Measurements from ENCODE around the gene MTHFD2L. TPM values are rescaled to one million over a fixed set of nuclear protein-coding genes. Genes with fewer than 3 reads are reported as not detected.

Gene MTHFD2L
- total and polyA plus RNA-seq, 2 donors (not counting 3 experiments of a cell fraction or from before 2014, with no cell fraction given) = 6.9 to 15.2 TPM

DNA sequence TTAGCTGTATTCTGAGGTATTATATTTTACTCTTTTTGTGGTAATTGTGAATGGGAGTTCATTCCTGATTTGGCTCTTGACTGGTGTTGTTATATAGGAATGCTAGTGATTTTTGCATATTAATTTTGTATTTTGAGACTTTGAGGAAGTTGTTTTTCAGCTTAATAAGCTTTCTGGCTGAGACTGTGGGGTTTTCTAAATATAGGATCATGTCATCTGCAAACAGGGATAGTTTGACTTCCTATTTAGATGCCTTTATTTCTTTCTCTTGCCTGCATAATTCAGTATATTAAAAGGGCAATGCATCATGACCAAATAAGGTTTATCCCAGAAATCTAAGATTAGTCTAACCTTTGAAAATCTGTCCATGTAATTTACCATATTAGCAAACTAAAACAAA is 105.6 kb downstream of the MTHFD2L start:
- no peaks in the 10 kb centered on the region for H3K79me2 ChIP-seq (ENCODE audit: control insufficient read depth, insufficient read depth, low read length)
- CTCF ChIA-PET = interaction anchor here (1.6 kb wide), 1 partner anchor 35 kb away, joined by 7 read pairs; no protein-coding TSS in a partner anchor

DNA sequence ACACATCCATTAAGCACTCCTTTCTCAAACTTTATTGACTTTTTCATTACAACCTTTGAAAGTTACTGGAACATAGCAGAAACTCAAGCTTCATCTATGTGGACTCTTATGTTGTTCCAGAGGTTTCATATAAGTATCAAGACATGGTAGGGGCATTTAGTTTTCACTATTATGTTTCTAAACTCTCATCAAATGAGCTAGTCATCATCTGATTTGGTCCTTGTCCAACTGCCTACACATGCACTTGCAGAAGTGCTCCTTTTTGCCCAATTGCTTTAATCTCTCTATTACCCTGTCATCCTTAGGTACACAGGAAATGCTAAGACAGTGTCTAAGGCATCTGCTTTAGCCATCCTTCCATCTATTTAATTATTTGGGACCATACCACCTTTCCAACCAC is 108.2 kb downstream of the MTHFD2L start:
- intact Hi-C loops (cut with micrococcal nuclease) = loop anchor here (1.0 kb wide), 1 partner anchor 23 kb away; no protein-coding TSS in a partner anchor
- Histone ChIP-seq H3K4me1 (ENCODE audit: control insufficient read depth, extremely low read depth, insufficient read depth, low read length) (no peaks in the 10 kb centered on the region), H2AFZ (ENCODE audit: low read depth, low read length) (no peak overlapping the region), H3K36me3 (ENCODE audit: control insufficient read depth in 2 of 2, extremely low read depth in 1 of 2, insufficient read depth in 2 of 2, low read length in 2 of 2) (no peaks in the 10 kb centered on the region), H3K27ac (ENCODE audit: insufficient read depth, low read depth, low read length) (no peak overlapping the region), H4K20me1 (replicated peaks; ENCODE audit: control insufficient read depth, extremely low read depth, insufficient read depth, low read length) (no peaks in the 10 kb centered on the region), H3K9me3 (replicated peaks; ENCODE audit: control insufficient read depth, insufficient read depth, low read length) (no peaks in the 10 kb centered on the region), H3K9me1 (replicated peaks; ENCODE audit: control insufficient read depth, extremely low read depth, insufficient read depth, low read length) (no peaks in the 10 kb centered on the region), H3K4me3 (replicated peaks in 1 of 3; ENCODE audit: insufficient read depth in 1 of 3, low read depth in 1 of 3, low read length in 3 of 3) (no peak overlapping the region), H3K4me2 (ENCODE audit: insufficient read depth, low read length) (no peak overlapping the region), H3K79me2 (ENCODE audit: control insufficient read depth, insufficient read depth, low read length) (no peaks in the 10 kb centered on the region), H3K27me3 (ENCODE audit: control insufficient read depth in 2 of 2, insufficient read depth in 2 of 2, low read length in 2 of 2) (no peaks in the 10 kb centered on the region), H3K9ac (replicated peaks; ENCODE audit: extremely low read depth, insufficient read depth, low read length) (no peak overlapping the region)
- DNase-seq (ENCODE audit: low read depth, low spot score) = no peak
- POLR2A ChIA-PET = no interaction called here
- TF ChIP-seq, protein P1, sequence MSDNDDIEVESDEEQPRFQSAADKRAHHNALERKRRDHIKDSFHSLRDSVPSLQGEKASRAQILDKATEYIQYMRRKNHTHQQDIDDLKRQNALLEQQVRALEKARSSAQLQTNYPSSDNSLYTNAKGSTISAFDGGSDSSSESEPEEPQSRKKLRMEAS (IDR thresholded peaks at IDR 0.05; ENCODE audit: insufficient read depth, insufficient read length) = no peak
- TF ChIP-seq EZH2 (IDR thresholded peaks at IDR 0.05; ENCODE audit: borderline replicate concordance, low read depth, low read length, severe bottlenecking) (no peak), JUN (IDR thresholded peaks at IDR 0.05; ENCODE audit: borderline replicate concordance, insufficient read depth, insufficient read length, low read depth) (no peak), POLR2AphosphoS5 (IDR thresholded peaks at IDR 0.05; ENCODE audit: insufficient read depth, low read depth, low read length) (no peak), FOS (IDR thresholded peaks at IDR 0.05; ENCODE audit: borderline replicate concordance, insufficient read depth, low read length) (no peak), GATA2 (IDR thresholded peaks at IDR 0.05; ENCODE audit: insufficient read depth, insufficient read length, low read depth, low read length) (no peak), MYC (IDR thresholded peaks at IDR 0.05; ENCODE audit: low read depth, low read length) (no peak), POLR2A (IDR thresholded peaks at IDR 0.05; ENCODE audit: low read depth, low read length) (no peak)
- TF ChIP-seq, protein P2, sequence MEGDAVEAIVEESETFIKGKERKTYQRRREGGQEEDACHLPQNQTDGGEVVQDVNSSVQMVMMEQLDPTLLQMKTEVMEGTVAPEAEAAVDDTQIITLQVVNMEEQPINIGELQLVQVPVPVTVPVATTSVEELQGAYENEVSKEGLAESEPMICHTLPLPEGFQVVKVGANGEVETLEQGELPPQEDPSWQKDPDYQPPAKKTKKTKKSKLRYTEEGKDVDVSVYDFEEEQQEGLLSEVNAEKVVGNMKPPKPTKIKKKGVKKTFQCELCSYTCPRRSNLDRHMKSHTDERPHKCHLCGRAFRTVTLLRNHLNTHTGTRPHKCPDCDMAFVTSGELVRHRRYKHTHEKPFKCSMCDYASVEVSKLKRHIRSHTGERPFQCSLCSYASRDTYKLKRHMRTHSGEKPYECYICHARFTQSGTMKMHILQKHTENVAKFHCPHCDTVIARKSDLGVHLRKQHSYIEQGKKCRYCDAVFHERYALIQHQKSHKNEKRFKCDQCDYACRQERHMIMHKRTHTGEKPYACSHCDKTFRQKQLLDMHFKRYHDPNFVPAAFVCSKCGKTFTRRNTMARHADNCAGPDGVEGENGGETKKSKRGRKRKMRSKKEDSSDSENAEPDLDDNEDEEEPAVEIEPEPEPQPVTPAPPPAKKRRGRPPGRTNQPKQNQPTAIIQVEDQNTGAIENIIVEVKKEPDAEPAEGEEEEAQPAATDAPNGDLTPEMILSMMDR (IDR thresholded peaks at IDR 0.05; ENCODE audit: extremely low read depth in 1 of 2, insufficient read depth in 1 of 2, low read depth in 1 of 2, low read length in 2 of 2) = no peak
- CTCF ChIA-PET = interaction anchor here (1.0 to 1.7 kb wide), 5 partner anchors 10 to 37 kb away, joined by 3 to 6 read pairs (median 4); no protein-coding TSS in a partner anchor
- dilution Hi-C loops (cut with MboI; ENCODE audit: extremely low pct_ligation_motif_present, low sequenced_read_pairs) = no loop called here
- FAIRE-seq = no peak
- BruUV-seq (replicated peaks) = no TSS peak

More for the DNA sequence above, 105.6 kb downstream of the MTHFD2L start:
- FAIRE-seq (no peak), DNase-seq (ENCODE audit: low read depth, low spot score) (no peak)
- Histone ChIP-seq H3K4me3 (replicated peaks in 1 of 3; ENCODE audit: insufficient read depth in 1 of 3, low read depth in 1 of 3, low read length in 3 of 3) (no peak overlapping the region), H3K9me1 (replicated peaks; ENCODE audit: control insufficient read depth, extremely low read depth, insufficient read depth, low read length) (no peaks in the 10 kb centered on the region), H3K27me3 (ENCODE audit: control insufficient read depth in 2 of 2, insufficient read depth in 2 of 2, low read length in 2 of 2) (no peaks in the 10 kb centered on the region), H3K36me3 (ENCODE audit: control insufficient read depth in 2 of 2, extremely low read depth in 1 of 2, insufficient read depth in 2 of 2, low read length in 2 of 2) (no peaks in the 10 kb centered on the region), H4K20me1 (replicated peaks; ENCODE audit: control insufficient read depth, extremely low read depth, insufficient read depth, low read length) (no peaks in the 10 kb centered on the region), H3K9me3 (replicated peaks; ENCODE audit: control insufficient read depth, insufficient read depth, low read length) (no peaks in the 10 kb centered on the region), H3K27ac (ENCODE audit: insufficient read depth, low read depth, low read length) (no peak overlapping the region), H2AFZ (ENCODE audit: low read depth, low read length) (no peak overlapping the region), H3K4me1 (ENCODE audit: control insufficient read depth, extremely low read depth, insufficient read depth, low read length) (no peaks in the 10 kb centered on the region), H3K9ac (replicated peaks; ENCODE audit: extremely low read depth, insufficient read depth, low read length) (no peak overlapping the region), H3K4me2 (ENCODE audit: insufficient read depth, low read length) (no peak overlapping the region)
- intact Hi-C loops (cut with micrococcal nuclease) = no loop called here
- TF ChIP-seq MYC (IDR thresholded peaks at IDR 0.05; ENCODE audit: low read depth, low read length) (no peak), JUN (IDR thresholded peaks at IDR 0.05; ENCODE audit: borderline replicate concordance, insufficient read depth, insufficient read length, low read depth) (no peak), POLR2AphosphoS5 (IDR thresholded peaks at IDR 0.05; ENCODE audit: insufficient read depth, low read depth, low read length) (no peak), POLR2A (IDR thresholded peaks at IDR 0.05; ENCODE audit: low read depth, low read length) (no peak), EZH2 (IDR thresholded peaks at IDR 0.05; ENCODE audit: borderline replicate concordance, low read depth, low read length, severe bottlenecking) (no peak)
- dilution Hi-C loops (cut with MboI; ENCODE audit: extremely low pct_ligation_motif_present, low sequenced_read_pairs) = no loop called here
- POLR2A ChIA-PET = no interaction called here
- BruUV-seq (replicated peaks) = no TSS peak
